Liver (tissue), 9 donors: ENCODE data around the gene UNC79. TPM values are rescaled to one million over a fixed set of nuclear protein-coding genes. Genes with fewer than 3 reads are reported as not detected.

Source experiments
- DNase-seq: peaks from one replicate; pipeline ENCODE4 v3.0.0-alpha.2; 2017; ENCODE audit warnings: low spot score
- H3K27ac ChIP-seq, 2 donors: one replicate each; pipeline ENCODE4 v1.7.0; 2013; ENCODE audit warnings: inconsistent platforms in 2 of 2, low read length in 2 of 2, control low read depth in 1 of 2, low read depth in 1 of 2, mild to moderate bottlenecking in 1 of 2
- H3K27me3 ChIP-seq, 4 donors: one replicate each; pipeline versions ENCODE4 v1.6.1 to v1.7.0; 2013; ENCODE audit warnings: low read length in 3 of 4, inconsistent platforms in 1 of 4, mild to moderate bottlenecking in 1 of 4, moderate library complexity in 1 of 4; ENCODE audit not compliant: control insufficient read depth in 4 of 4, insufficient read depth in 4 of 4
- H3K36me3 ChIP-seq, 4 donors: one replicate each; pipeline versions ENCODE4 v1.6.1 to v1.7.0; 2013; ENCODE audit warnings: low read length in 3 of 4, mild to moderate bottlenecking in 3 of 4, low read depth in 1 of 4, moderate library complexity in 1 of 4; ENCODE audit not compliant: control insufficient read depth in 4 of 4, insufficient read depth in 3 of 4
- H3K4me1 ChIP-seq, 4 donors: one replicate each; pipeline versions ENCODE4 v1.6.1 to v1.7.0; 2013; ENCODE audit warnings: low read length in 3 of 4, mild to moderate bottlenecking in 3 of 4, moderate library complexity in 1 of 4; ENCODE audit not compliant: control insufficient read depth in 4 of 4, insufficient read depth in 4 of 4
- H3K4me3 ChIP-seq, 3 donors: one replicate each; pipeline versions ENCODE4 v1.6.1 to v1.7.0; 2013; ENCODE audit warnings: low read length in 3 of 3, control low read depth in 1 of 3, low read depth in 1 of 3, mild to moderate bottlenecking in 1 of 3
- H3K9ac ChIP-seq, 2 donors: one replicate each; pipeline ENCODE4 v1.7.0; 2013; ENCODE audit warnings: low read length in 2 of 2, mild to moderate bottlenecking in 2 of 2, moderate library complexity in 2 of 2, control low read depth in 1 of 2, low read depth in 1 of 2
- H3K9me3 ChIP-seq, 4 donors: one replicate each; pipeline versions ENCODE4 v1.6.1 to v1.7.0; 2013; ENCODE audit warnings: low read length in 3 of 4; ENCODE audit not compliant: control insufficient read depth in 4 of 4
- ATF3 ChIP-seq: IDR thresholded peaks from 2 replicates; pipeline ENCODE4 v1.6.1; 2016; ENCODE audit warnings: antibody characterized with exemption
- EGR1 ChIP-seq, 2 donors: IDR thresholded peaks; 2 replicates each; pipeline ENCODE4 v1.6.1; 2016 to 2018; ENCODE audit warnings: antibody characterized with exemption in 2 of 2, low read depth in 2 of 2
- FOXA1 ChIP-seq: IDR thresholded peaks from 2 replicates; pipeline ENCODE4 v1.6.1; 2016; ENCODE audit warnings: antibody characterized with exemption
- FOXA2 ChIP-seq: IDR thresholded peaks from 2 replicates; pipeline ENCODE4 v1.6.1; 2016; ENCODE audit warnings: antibody characterized with exemption
- GABPA ChIP-seq, 2 donors: IDR thresholded peaks in 1 of 2; conservative IDR thresholded peaks in 1 of 2; 2 replicates each; pipeline ENCODE4 v1.6.1; 2016; ENCODE audit warnings: antibody characterized with exemption in 2 of 2, mild to moderate bottlenecking in 1 of 2, moderate library complexity in 1 of 2
- HNF4G ChIP-seq: IDR thresholded peaks from 2 replicates; pipeline ENCODE4 v1.6.1; 2016; ENCODE audit warnings: antibody characterized with exemption
- JUND ChIP-seq, 2 donors: IDR thresholded peaks; 2 replicates each; pipeline ENCODE4 v1.6.1; 2016; ENCODE audit warnings: antibody characterized with exemption in 2 of 2
- RAD21 ChIP-seq, 2 donors: IDR thresholded peaks; 2 replicates each; pipeline ENCODE4 v1.6.1; 2016; ENCODE audit warnings: antibody characterized with exemption in 2 of 2, mild to moderate bottlenecking in 2 of 2
- REST ChIP-seq: IDR thresholded peaks from 2 replicates; pipeline ENCODE4 v1.6.1; 2016; ENCODE audit warnings: antibody characterized with exemption, mild to moderate bottlenecking
- RXRA ChIP-seq, 2 donors: IDR thresholded peaks; 2 replicates each; pipeline ENCODE4 v1.6.1; 2017 to 2018; ENCODE audit warnings: antibody characterized with exemption in 2 of 2, mild to moderate bottlenecking in 1 of 2
- SP1 ChIP-seq: IDR thresholded peaks from 2 replicates; pipeline ENCODE4 v1.6.1; 2018; ENCODE audit warnings: antibody characterized with exemption, mild to moderate bottlenecking
- TAF1 ChIP-seq: conservative IDR thresholded peaks from 2 replicates; pipeline ENCODE4 v1.6.1; 2016; ENCODE audit warnings: antibody characterized with exemption, mild to moderate bottlenecking
- WGBS: extraction: QIAGEN DNeasy Blood & Tissue Kit; methylation state at CpG from one replicate; pipeline ENCODE4 v1.1.7; 2013; 5-methylcytosine and 5-hydroxymethylcytosine counted together
- polyA plus RNA-seq, 2 donors: library from polyadenylated mRNA; stranded (reverse) in 1 of 2; unstranded in 1 of 2; fragments of 200-250 nt in 1 of 2; fragments of >200 nt in 1 of 2; fragmentation: Nextera tagmentation in 1 of 2; extraction: Ambion mirVana in 1 of 2; gene quantifications; one replicate each; pipeline versions ENCODE4 v1.2.1 to v1.2.3, GENCODE V29; 2013 to 2015
- total RNA-seq, 2 donors: library from RNA; depleted of rRNA; stranded (reverse); fragments of >200 nt; gene quantifications; one replicate each; pipeline ENCODE4 v1.2.3, GENCODE V29; 2014
- TF ChIP-seq, protein P1 (sequence below): IDR thresholded peaks from 2 replicates; pipeline ENCODE4 v1.6.1; 2016; ENCODE audit warnings: antibody characterized with exemption
- TF ChIP-seq, protein P2 (sequence below): IDR thresholded peaks from 2 replicates; pipeline ENCODE4 v1.6.1; 2016; ENCODE audit warnings: antibody characterized with exemption
- TF ChIP-seq, protein P3 (sequence below): fragments of 150-350 bp; IDR thresholded peaks from 2 replicates; pipeline ENCODE4 v1.5.1; 2017; ENCODE audit warnings: improper control_type of control experiment, low read depth, low read length; ENCODE audit not compliant: missing input control
- donor health status: healthy.
- donor health status: healthy.
- donor health status: healthy.
- donor health status: healthy.
- donor health status: healthy.

UNC79 gene
- total and polyA plus RNA-seq, 4 donors, result 0.01 to 0.08 (median 0.05) TPM; not detected in 1

DNA sequence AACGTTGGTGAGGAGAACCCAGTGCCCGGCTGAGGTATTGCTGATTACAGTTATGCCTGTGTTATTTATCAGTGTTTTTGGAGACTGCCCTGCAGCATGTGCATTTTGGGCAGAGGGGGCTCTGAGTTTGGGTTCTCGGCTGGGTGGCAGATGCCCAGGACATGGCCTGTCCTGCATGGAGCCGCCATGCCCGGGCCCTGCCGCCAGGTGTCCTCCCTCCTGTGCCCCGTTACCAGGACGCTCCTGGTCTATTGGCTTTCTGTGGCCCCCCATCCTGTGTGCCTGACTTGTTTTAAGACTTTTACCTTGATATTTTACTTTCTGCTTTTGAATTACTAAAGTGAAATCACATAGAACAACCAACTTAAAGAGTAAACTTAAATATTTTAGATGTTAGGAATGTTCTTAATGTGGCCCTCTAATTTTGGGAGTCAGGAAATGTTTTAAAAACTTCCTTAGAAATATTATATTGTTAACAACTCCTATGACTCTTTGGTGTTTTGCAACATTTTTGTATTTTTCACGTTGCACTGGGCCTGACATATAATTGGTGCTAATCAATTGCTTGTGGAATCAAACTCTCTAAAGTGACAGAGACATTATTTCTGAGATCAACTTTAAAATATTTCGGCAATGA, 305.8 kb downstream of the UNC79 start:
- WGBS, result 70% methylated on average over 10 of the region's 10 CpGs

DNA sequence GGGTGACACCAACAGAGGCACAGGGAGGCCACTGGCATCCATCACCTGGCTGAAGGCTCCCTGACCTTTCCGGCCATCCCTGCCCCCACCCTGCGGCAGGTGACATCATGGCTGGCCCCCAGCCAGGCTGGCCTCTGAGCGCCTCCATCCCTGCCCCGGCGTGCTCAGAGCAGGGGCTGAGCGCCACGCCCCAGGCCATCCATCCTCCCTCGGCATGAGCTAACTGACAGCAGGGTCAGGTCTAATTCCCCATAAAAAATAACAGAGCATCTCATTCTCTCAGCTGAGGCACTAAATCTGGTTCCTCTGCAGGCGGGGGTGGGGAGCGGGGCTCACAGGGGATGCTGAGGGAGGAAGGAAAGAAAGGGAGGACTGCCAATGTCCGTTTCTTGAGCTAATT, 306.9 kb downstream of the UNC79 start:
- TF ChIP-seq REST, result no peak
- no peak for TF ChIP-seq RXRA (IDR thresholded peaks at IDR 0.05)
- TF ChIP-seq, protein P1, sequence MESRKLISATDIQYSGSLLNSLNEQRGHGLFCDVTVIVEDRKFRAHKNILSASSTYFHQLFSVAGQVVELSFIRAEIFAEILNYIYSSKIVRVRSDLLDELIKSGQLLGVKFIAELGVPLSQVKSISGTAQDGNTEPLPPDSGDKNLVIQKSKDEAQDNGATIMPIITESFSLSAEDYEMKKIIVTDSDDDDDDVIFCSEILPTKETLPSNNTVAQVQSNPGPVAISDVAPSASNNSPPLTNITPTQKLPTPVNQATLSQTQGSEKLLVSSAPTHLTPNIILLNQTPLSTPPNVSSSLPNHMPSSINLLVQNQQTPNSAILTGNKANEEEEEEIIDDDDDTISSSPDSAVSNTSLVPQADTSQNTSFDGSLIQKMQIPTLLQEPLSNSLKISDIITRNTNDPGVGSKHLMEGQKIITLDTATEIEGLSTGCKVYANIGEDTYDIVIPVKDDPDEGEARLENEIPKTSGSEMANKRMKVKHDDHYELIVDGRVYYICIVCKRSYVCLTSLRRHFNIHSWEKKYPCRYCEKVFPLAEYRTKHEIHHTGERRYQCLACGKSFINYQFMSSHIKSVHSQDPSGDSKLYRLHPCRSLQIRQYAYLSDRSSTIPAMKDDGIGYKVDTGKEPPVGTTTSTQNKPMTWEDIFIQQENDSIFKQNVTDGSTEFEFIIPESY, result no peak
- TF ChIP-seq EGR1 (IDR thresholded peaks at IDR 0.05; ENCODE audit: low read depth in 2 of 2), result no peak
- TF ChIP-seq JUND (IDR thresholded peaks at IDR 0.05), result no peak
- TF ChIP-seq, protein P2, sequence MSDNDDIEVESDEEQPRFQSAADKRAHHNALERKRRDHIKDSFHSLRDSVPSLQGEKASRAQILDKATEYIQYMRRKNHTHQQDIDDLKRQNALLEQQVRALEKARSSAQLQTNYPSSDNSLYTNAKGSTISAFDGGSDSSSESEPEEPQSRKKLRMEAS, result no peak
- TF ChIP-seq SP1, result no peak
- TF ChIP-seq, protein P3, sequence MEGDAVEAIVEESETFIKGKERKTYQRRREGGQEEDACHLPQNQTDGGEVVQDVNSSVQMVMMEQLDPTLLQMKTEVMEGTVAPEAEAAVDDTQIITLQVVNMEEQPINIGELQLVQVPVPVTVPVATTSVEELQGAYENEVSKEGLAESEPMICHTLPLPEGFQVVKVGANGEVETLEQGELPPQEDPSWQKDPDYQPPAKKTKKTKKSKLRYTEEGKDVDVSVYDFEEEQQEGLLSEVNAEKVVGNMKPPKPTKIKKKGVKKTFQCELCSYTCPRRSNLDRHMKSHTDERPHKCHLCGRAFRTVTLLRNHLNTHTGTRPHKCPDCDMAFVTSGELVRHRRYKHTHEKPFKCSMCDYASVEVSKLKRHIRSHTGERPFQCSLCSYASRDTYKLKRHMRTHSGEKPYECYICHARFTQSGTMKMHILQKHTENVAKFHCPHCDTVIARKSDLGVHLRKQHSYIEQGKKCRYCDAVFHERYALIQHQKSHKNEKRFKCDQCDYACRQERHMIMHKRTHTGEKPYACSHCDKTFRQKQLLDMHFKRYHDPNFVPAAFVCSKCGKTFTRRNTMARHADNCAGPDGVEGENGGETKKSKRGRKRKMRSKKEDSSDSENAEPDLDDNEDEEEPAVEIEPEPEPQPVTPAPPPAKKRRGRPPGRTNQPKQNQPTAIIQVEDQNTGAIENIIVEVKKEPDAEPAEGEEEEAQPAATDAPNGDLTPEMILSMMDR, result no peak
- no peak for TF ChIP-seq FOXA1
- no peak for TF ChIP-seq ATF3
- TF ChIP-seq TAF1, result no peak
- TF ChIP-seq FOXA2, result no peak
- TF ChIP-seq RAD21 (IDR thresholded peaks at IDR 0.05), result no peak
- TF ChIP-seq HNF4G, result no peak
- TF ChIP-seq GABPA (IDR thresholded peaks at IDR 0.05 in 1 of 2, conservative IDR thresholded peaks at IDR 0.05 in 1 of 2), result no peak
- Histone ChIP-seq H3K9ac (no peak overlapping the region), H3K9me3 (no peaks in the 10 kb centered on the region), H3K4me3 (no peak overlapping the region), H3K4me1 (no peaks in the 10 kb centered on the region), H3K36me3 (no peaks in the 10 kb centered on the region), H3K27ac (no peak overlapping the region), H3K27me3 (no peaks in the 10 kb centered on the region)
- DNase-seq, result no peak
- 81% methylated on average over 11 of the region's 11 CpGs for WGBS

More for the DNA sequence above, 305.8 kb downstream of the UNC79 start:
- H3K4me3 ChIP-seq, result no peak overlapping the region
- H3K9ac ChIP-seq, result no peak overlapping the region
- no peak for DNase-seq
- no peak overlapping the region for H3K27ac ChIP-seq
- no peaks in the 10 kb centered on the region for H3K9me3 ChIP-seq
- H3K27me3 ChIP-seq, result no peaks in the 10 kb centered on the region
- TF ChIP-seq, protein P3, result peak; percentile 31
- no peak for TF ChIP-seq ATF3
- peak in 1 of 2 donors; percentile 50 for TF ChIP-seq RAD21 (IDR thresholded peaks at IDR 0.05)
- no peaks in the 10 kb centered on the region for H3K4me1 ChIP-seq
- no peaks in the 10 kb centered on the region for H3K36me3 ChIP-seq
